GM23338 (cell line): ENCODE data around the gene PAXX. TPM values are rescaled to one million over a fixed set of nuclear protein-coding genes. Genes with fewer than 3 reads are reported as not detected.

ENCODE experiments used
- ATAC-seq: fragments of 200-7000 bp; cut with Tn5 transposase; 3 replicates; pipeline ENCODE4 v1.9.1; 2020
- DNase-seq: peaks from one replicate; pipeline ENCODE4 v3.0.0-alpha.2; 2015; ENCODE audit warnings: low spot score
- H2AFZ ChIP-seq: fragments of 200-600 bp; sonication (generic); 2 replicates; pipeline ENCODE4 v1.8.0; 2016; ENCODE audit warnings: antibody characterized with exemption, mild to moderate bottlenecking, moderate library complexity
- H3F3A ChIP-seq: fragments of 200-600 bp; sonication (generic); replicated peaks from 2 replicates; pipeline ENCODE4 v1.8.0; 2017; ENCODE audit warnings: antibody characterized with exemption, mixed run types, low read depth
- H3K27ac ChIP-seq: fragments of 200-600 bp; sonication (generic); 2 replicates; pipeline ENCODE4 v1.6.1; 2016; ENCODE audit warnings: low read depth
- H3K27me3 ChIP-seq: fragments of 200-600 bp; sonication (generic); 2 replicates; pipeline ENCODE4 v1.8.0; 2016; ENCODE audit warnings: mild to moderate bottlenecking, mixed run types, moderate library complexity; ENCODE audit not compliant: insufficient read depth
- H3K36me3 ChIP-seq: fragments of 200-600 bp; sonication (generic); 2 replicates; pipeline ENCODE4 v1.8.0; 2016; ENCODE audit warnings: mild to moderate bottlenecking; ENCODE audit not compliant: insufficient read depth
- H3K4me1 ChIP-seq: fragments of 200-600 bp; sonication (generic); 2 replicates; pipeline ENCODE4 v1.8.0; 2016; ENCODE audit warnings: mild to moderate bottlenecking, moderate library complexity; ENCODE audit not compliant: insufficient read depth
- H3K4me2 ChIP-seq: fragments of 200-600 bp; sonication (generic); 2 replicates; pipeline ENCODE4 v1.7.1; 2017; ENCODE audit warnings: mixed run types
- H3K4me3 ChIP-seq: fragments of 200-600 bp; sonication (generic); 2 replicates; pipeline ENCODE4 v1.6.1; 2016; ENCODE audit warnings: mixed run types
- H3K79me2 ChIP-seq: fragments of 200-600 bp; sonication (generic); replicated peaks from 2 replicates; pipeline ENCODE4 v1.8.0; 2017; ENCODE audit warnings: mild to moderate bottlenecking; ENCODE audit not compliant: insufficient read depth
- H3K9me2 ChIP-seq: fragments of 200-600 bp; sonication (generic); 2 replicates; pipeline ENCODE4 v1.8.0; 2017; ENCODE audit not compliant: insufficient read depth
- H4K20me1 ChIP-seq: fragments of 200-600 bp; sonication (generic); replicated peaks from 2 replicates; pipeline ENCODE4 v1.8.0; 2017; ENCODE audit warnings: mild to moderate bottlenecking; ENCODE audit not compliant: insufficient read depth
- H3K27ac Mint-ChIP-seq: 2 replicates; pipeline ENCODE4 v1.8.0; 2020; ENCODE audit warnings: inconsistent platforms, mild to moderate bottlenecking, moderate library complexity, mixed read lengths
- H3K27me3 Mint-ChIP-seq: 3 replicates; pipeline ENCODE4 v1.8.0; 2022; ENCODE audit warnings: low read depth, mild to moderate bottlenecking, moderate library complexity, mixed read lengths, inconsistent platforms; ENCODE audit not compliant: insufficient read depth, poor library complexity
- H3K36me3 Mint-ChIP-seq: 3 replicates; pipeline ENCODE4 v1.8.0; 2021; ENCODE audit warnings: low read depth, mild to moderate bottlenecking, inconsistent platforms, moderate library complexity, mixed read lengths
- H3K4me1 Mint-ChIP-seq: 3 replicates; pipeline ENCODE4 v1.8.0; 2020; ENCODE audit warnings: mild to moderate bottlenecking, inconsistent platforms, mixed read lengths
- H3K4me3 Mint-ChIP-seq: 3 replicates; pipeline ENCODE4 v1.8.0; 2021; ENCODE audit warnings: moderate library complexity, mild to moderate bottlenecking, inconsistent platforms, mixed read lengths
- H3K9me3 Mint-ChIP-seq: 3 replicates; pipeline ENCODE4 v1.8.0; 2020; ENCODE audit warnings: moderate library complexity, mild to moderate bottlenecking, inconsistent platforms, mixed read lengths
- CREB1 ChIP-seq: fragments of 250-450 bp; sonication (Bioruptor Pico); IDR thresholded peaks from 2 replicates; pipeline ENCODE4 v1.5.0; 2020; ENCODE audit warnings: low read depth, mild to moderate bottlenecking, moderate library complexity
- CTCF ChIP-seq, 2 experiments: fragments of 200-600 bp in 1 of 2; sonication (generic) in 1 of 2; conservative IDR thresholded peaks; 2 replicates each; pipeline versions ENCODE4 v1.5.1 to v1.6.1; 2016 to 2017; ENCODE audit warnings: antibody characterized with exemption in 2 of 2, low read depth in 2 of 2, mild to moderate bottlenecking in 2 of 2, moderate library complexity in 1 of 2
- ETS1 ChIP-seq: IDR thresholded peaks from 2 replicates; pipeline ENCODE4 v1.6.1; 2016; ENCODE audit warnings: antibody characterized with exemption
- EZH2phosphoT487 ChIP-seq: fragments of 200-600 bp; sonication (generic); IDR thresholded peaks from one replicate; pipeline ENCODE4 v1.8.1; 2018; ENCODE audit warnings: antibody characterized with exemption; ENCODE audit not compliant: unreplicated experiment
- JUNB ChIP-seq: IDR thresholded peaks from one replicate; pipeline ENCODE4 v1.6.1; 2016; ENCODE audit warnings: antibody characterized with exemption; ENCODE audit not compliant: unreplicated experiment
- NANOG ChIP-seq: IDR thresholded peaks from 2 replicates; pipeline ENCODE4 v1.6.1; 2016; ENCODE audit warnings: antibody characterized with exemption, borderline replicate concordance
- POLR2AphosphoS5 ChIP-seq: IDR thresholded peaks from 2 replicates; pipeline ENCODE4 v1.6.1; 2016; ENCODE audit warnings: antibody characterized with exemption, low read depth
- STAT1 ChIP-seq: IDR thresholded peaks from one replicate; pipeline ENCODE4 v1.6.1; 2016; ENCODE audit warnings: antibody characterized with exemption; ENCODE audit not compliant: unreplicated experiment
- ZNF331 ChIP-seq: fragments of 250-450 bp; sonication (Bioruptor Pico); IDR thresholded peaks from 2 replicates; pipeline ENCODE4 v1.5.0; 2020; ENCODE audit warnings: low read depth, mild to moderate bottlenecking, moderate library complexity
- ZNF462 ChIP-seq: fragments of 250-450 bp; sonication (Bioruptor Pico); IDR thresholded peaks from 2 replicates; pipeline ENCODE4 v1.5.0; 2020; ENCODE audit warnings: mild to moderate bottlenecking, moderate library complexity
- polyA plus RNA-seq: library from polyadenylated mRNA; unstranded; fragments of >200 nt; fragmentation: Nextera tagmentation; extraction: Ambion mirVana; gene quantifications from 2 replicates; pipeline ENCODE4 v1.2.1, GENCODE V29; 2016
- total RNA-seq: library from RNA; depleted of rRNA; stranded (reverse); fragments of >200 nt; shearing (Covaris generic); gene quantifications from 2 replicates; pipeline ENCODE4 v1.2.3, GENCODE V29; 2014

Gene PAXX
- total and polyA plus RNA-seq, 2 experiments from 2014 or later: 71.5 to 86.0 TPM

- Mint-ChIP-seq H3K4me3 (peak overlapping the region; percentile 61), H3K36me3 (no peaks in the 10 kb centered on the region), H3K27me3 (peaks cover 30% of the 10 kb centered on the region), H3K4me1 (no peaks in the 10 kb centered on the region; the same call in 2 of the 3 replicates), H3K9me3 (no peaks in the 10 kb centered on the region), H3K27ac (no peak overlapping the region)
- Histone ChIP-seq H3K79me2 (no peaks in the 10 kb centered on the region), H3K36me3 (no peaks in the 10 kb centered on the region), H3K9me2 (no peaks in the 10 kb centered on the region), H3K27ac (no peak overlapping the region), H3K4me2 (peak overlapping the region; percentile 84), H3K27me3 (peaks cover 21% of the 10 kb centered on the region), H3F3A (0 out of 2 replicates have a peak, but pooled peaks cover 3% of the 10 kb centered on the region), H2AFZ (peak overlapping the region; percentile 90), H3K4me3 (peak overlapping the region; percentile 75), H4K20me1 (no peaks in the 10 kb centered on the region), H3K4me1 (0 out of 2 replicates have a peak, but pooled peaks cover 3% of the 10 kb centered on the region)
- ATAC-seq (peak; percentile 30), DNase-seq (peak; percentile 78)
- TF ChIP-seq CTCF (conservative IDR thresholded peaks at IDR 0.05; ENCODE audit: low read depth in 2 of 2) (peak; percentile 17 to 53; a peak in 2 of 4 replicates), CREB1 (CRISPR knock-in tag) (no peak), ZNF331 (CRISPR knock-in tag) (no peak), EZH2phosphoT487 (no peak)
Measured at GRCh38 chr9:137028263-137029057, 36.2 kb downstream of the PAXX start.

DNA sequence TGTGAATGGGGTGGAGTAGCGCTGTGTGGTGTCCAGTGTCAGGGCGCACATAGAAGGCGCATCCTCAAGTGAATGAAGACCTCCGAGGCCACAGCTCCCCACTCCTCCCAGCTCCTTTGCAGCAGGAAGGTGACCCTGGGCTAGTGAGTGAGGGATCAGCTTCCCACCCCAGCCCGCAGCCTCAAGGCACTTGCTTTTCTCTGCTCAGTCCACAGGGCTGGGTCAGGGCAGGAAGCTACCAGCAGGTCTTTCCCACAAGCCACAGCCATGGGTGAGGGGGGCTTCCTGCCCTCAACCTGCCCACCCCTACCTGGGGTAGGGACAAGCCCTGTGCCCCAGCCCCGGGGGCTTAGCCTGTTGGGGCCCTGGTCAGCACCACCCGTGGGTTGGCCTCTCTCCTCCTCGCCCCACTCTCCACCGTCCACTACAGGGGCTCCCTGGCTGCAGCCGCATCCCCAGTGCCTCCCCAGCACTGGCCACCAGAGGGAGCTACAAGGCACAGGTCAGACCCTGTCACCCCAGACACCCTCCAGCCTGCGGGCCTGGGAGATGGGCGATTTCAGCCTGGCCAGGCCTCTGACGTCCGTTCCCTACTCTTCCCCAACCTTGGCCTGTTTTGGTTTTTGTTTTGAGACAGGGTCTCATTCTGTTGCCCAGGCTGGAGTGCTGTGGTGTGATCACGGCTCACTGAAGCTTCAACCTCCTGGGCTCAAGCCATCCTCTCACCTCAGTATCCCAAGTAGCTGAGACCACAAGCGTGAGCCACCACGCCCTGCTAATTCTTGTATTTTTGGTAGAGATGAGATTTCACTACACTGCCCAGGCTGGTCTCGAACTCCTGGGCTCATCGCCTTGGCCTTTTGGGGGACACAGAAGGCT lies 37.1 kb downstream of the PAXX start:
- H3F3A ChIP-seq: 0 out of 2 replicates have a peak, but pooled peaks cover 3% of the 10 kb centered on the region
- DNase-seq: peak; percentile 82
- Mint-ChIP-seq H3K27ac (no peak overlapping the region), H3K4me3 (peak overlapping the region; percentile 61), H3K4me1 (no peaks in the 10 kb centered on the region; the same call in 2 of the 3 replicates), H3K9me3 (no peaks in the 10 kb centered on the region), H3K36me3 (no peaks in the 10 kb centered on the region), H3K27me3 (peaks cover 28% of the 10 kb centered on the region)
- H3K4me2 ChIP-seq: peak overlapping the region; percentile 84
- H3K79me2 ChIP-seq: no peaks in the 10 kb centered on the region
- H3K36me3 ChIP-seq: no peaks in the 10 kb centered on the region
- H3K27ac ChIP-seq: no peak overlapping the region
- peak; percentile 85 for ATAC-seq
- H3K4me1 ChIP-seq: 0 out of 2 replicates have a peak, but pooled peaks cover 3% of the 10 kb centered on the region
- no peaks in the 10 kb centered on the region for H3K9me2 ChIP-seq
- H3K27me3 ChIP-seq: peaks cover 21% of the 10 kb centered on the region
- peak overlapping the region; percentile 75 for H3K4me3 ChIP-seq
- H4K20me1 ChIP-seq: no peaks in the 10 kb centered on the region
- peak overlapping the region; percentile 90; the same call in 1 of the 2 replicates for H2AFZ ChIP-seq
- TF ChIP-seq ETS1 (no peak), ZNF462 (no peak), POLR2AphosphoS5 (no peak), EZH2phosphoT487 (no peak), STAT1 (no peak), JUNB (no peak), CREB1 (CRISPR knock-in tag) (no peak), NANOG (no peak)
